H1 (cell line): ENCODE measurements around the gene PRPH2. TPM values are rescaled to one million over a fixed set of nuclear protein-coding genes. Genes with fewer than 3 reads are reported as not detected.

ENCODE experiments used
- CTCF ChIA-PET: fragments of 300-600 bp; sonication (Branson Sonifier 250); formaldehyde crosslinking; loops from one replicate; lab custom pipeline; 2021; ENCODE audit not compliant: partially characterized antibody; lab: Charles Lee
- POLR2A ChIA-PET: fragments of 300-600 bp; sonication (Branson Sonifier 250); formaldehyde crosslinking; loops from one replicate; lab custom pipeline; 2021; ENCODE audit warnings: inconsistent platforms; ENCODE audit not compliant: partially characterized antibody; lab: Charles Lee
- DNase-seq, 2 experiments: peaks; one replicate each; pipeline versions ENCODE4 v3.0.0 to v3.0.0-alpha.2; 2010 to 2022; ENCODE audit warnings: low spot score in 2 of 2, low read depth in 1 of 2, mixed read lengths in 1 of 2
- FAIRE-seq: peaks from 2 replicates; lab custom pipeline; 2011; peaks lifted over from hg19 to GRCh38; lab: Jason Lieb, UNC
- H2AFZ ChIP-seq: 2 replicates; pipeline ENCODE4 v1.8.1; 2012; ENCODE audit warnings: low read length, inconsistent platforms
- H2AK5ac ChIP-seq: 2 replicates; pipeline ENCODE4 v1.6.1; 2013; ENCODE audit warnings: low read depth, low read length
- H2BK120ac ChIP-seq: replicated peaks from 2 replicates; pipeline ENCODE3; 2013; ENCODE audit warnings: low read depth, low read length, inconsistent platforms
- H2BK12ac ChIP-seq: 2 replicates; pipeline ENCODE4 v1.6.1; 2013; ENCODE audit warnings: low read depth, low read length
- H2BK15ac ChIP-seq: 2 replicates; pipeline ENCODE4 v1.6.1; 2013; ENCODE audit warnings: low read length
- H2BK20ac ChIP-seq: 2 replicates; pipeline ENCODE4 v1.6.1; 2013; ENCODE audit warnings: low read length
- H2BK5ac ChIP-seq: 2 replicates; pipeline ENCODE4 v1.6.1; 2013; ENCODE audit warnings: low read depth, low read length
- H3K14ac ChIP-seq: 2 replicates; pipeline ENCODE4 v1.6.1; 2013; ENCODE audit warnings: inconsistent platforms; ENCODE audit not compliant: insufficient read length
- H3K18ac ChIP-seq: 2 replicates; pipeline ENCODE4 v1.6.1; 2013; ENCODE audit warnings: low read length; ENCODE audit errors: extremely low read depth
- H3K23ac ChIP-seq: 2 replicates; pipeline ENCODE4 v1.6.1; 2013; ENCODE audit warnings: inconsistent platforms; ENCODE audit not compliant: insufficient read length
- H3K23me2 ChIP-seq: 2 replicates; pipeline ENCODE4 v1.6.1; 2013; ENCODE audit warnings: low read depth, low read length
- H3K27ac ChIP-seq: 2 replicates; pipeline ENCODE4 v1.6.1; 2011; ENCODE audit warnings: low read depth, low read length, inconsistent platforms
- H3K27me3 ChIP-seq, 4 experiments: replicated peaks in 1 of 4; 1 replicate in 1 of 4; 2 replicates in 3 of 4; pipeline versions ENCODE4 v1.6.1 to v1.8.1; 2011 to 2013; ENCODE audit warnings: low read length in 3 of 4, mild to moderate bottlenecking in 3 of 4, inconsistent platforms in 2 of 4, mixed read lengths in 2 of 4, moderate library complexity in 1 of 4; ENCODE audit not compliant: control insufficient read depth in 3 of 4, insufficient read depth in 3 of 4; ENCODE audit errors: extremely low read depth in 1 of 4
- H3K36me3 ChIP-seq, 4 experiments: 2 replicates each; pipeline versions ENCODE4 v1.6.1 to v1.8.1; 2011 to 2013; ENCODE audit warnings: mild to moderate bottlenecking in 4 of 4, low read length in 3 of 4, moderate library complexity in 2 of 4, control low read depth in 1 of 4, inconsistent platforms in 1 of 4; ENCODE audit not compliant: insufficient read depth in 4 of 4, control insufficient read depth in 2 of 4
- H3K4ac ChIP-seq: replicated peaks from 2 replicates; pipeline ENCODE3; 2013; ENCODE audit warnings: low read length, low read depth, mixed read lengths, inconsistent platforms; ENCODE audit not compliant: insufficient read length
- H3K4me1 ChIP-seq, 4 experiments: replicated peaks in 1 of 4; 1 replicate in 1 of 4; 2 replicates in 3 of 4; pipeline versions ENCODE4 v1.6.1 to v1.8.1; 2011 to 2013; ENCODE audit warnings: low read length in 3 of 4, inconsistent platforms in 2 of 4, mixed read lengths in 1 of 4; ENCODE audit not compliant: insufficient read depth in 4 of 4, control insufficient read depth in 3 of 4
- H3K4me2 ChIP-seq, 2 experiments: 2 replicates each; pipeline versions ENCODE4 v1.6.1 to v1.8.1; 2011 to 2013; ENCODE audit warnings: low read depth in 2 of 2, low read length in 2 of 2, control low read depth in 1 of 2, inconsistent platforms in 1 of 2, mild to moderate bottlenecking in 1 of 2; ENCODE audit not compliant: insufficient read depth in 1 of 2
- H3K4me3 ChIP-seq, 4 experiments: fragments of 200-600, 300-600 bp in 1 of 4; sonication (generic), shearing (Covaris generic), sonication (Bioruptor Twin) in 1 of 4; 2 replicates each; pipeline versions ENCODE4 v1.5.1 to v1.8.1; 2011 to 2016; ENCODE audit warnings: low read length in 4 of 4, low read depth in 3 of 4, control low read depth in 2 of 4, inconsistent platforms in 2 of 4, mild to moderate bottlenecking in 2 of 4, mixed read lengths in 1 of 4, moderate library complexity in 1 of 4; ENCODE audit not compliant: insufficient read depth in 2 of 4; ENCODE audit errors: extremely low read depth in 1 of 4
- H3K56ac ChIP-seq: replicated peaks from 2 replicates; pipeline ENCODE3; 2013; ENCODE audit warnings: low read depth, mild to moderate bottlenecking, mixed read lengths, low read length, inconsistent platforms; ENCODE audit not compliant: insufficient read length
- H3K79me1 ChIP-seq: 2 replicates; pipeline ENCODE4 v1.6.1; 2013; ENCODE audit warnings: low read depth, low read length, control low read depth
- H3K79me2 ChIP-seq, 2 experiments: 2 replicates each; pipeline versions ENCODE4 v1.6.1 to v1.8.1; 2012 to 2013; ENCODE audit warnings: low read length in 2 of 2, mild to moderate bottlenecking in 2 of 2, inconsistent platforms in 1 of 2; ENCODE audit not compliant: insufficient read depth in 2 of 2, control insufficient read depth in 1 of 2
- H3K9ac ChIP-seq, 4 experiments: replicated peaks in 1 of 4; 1 replicate in 1 of 4; 2 replicates in 3 of 4; pipeline versions ENCODE4 v1.6.1 to v1.8.1; 2011 to 2013; ENCODE audit warnings: low read depth in 3 of 4, low read length in 3 of 4, control low read depth in 2 of 4, mild to moderate bottlenecking in 2 of 4, moderate library complexity in 2 of 4, inconsistent platforms in 1 of 4; ENCODE audit errors: extremely low read depth in 1 of 4
- H3K9me3 ChIP-seq, 2 experiments: 2 replicates each; pipeline versions ENCODE4 v1.6.1 to v1.8.1; 2012 to 2013; ENCODE audit warnings: mild to moderate bottlenecking in 2 of 2, moderate library complexity in 2 of 2, control low read depth in 1 of 2, inconsistent platforms in 1 of 2, low read depth in 1 of 2, low read length in 1 of 2, mixed read lengths in 1 of 2; ENCODE audit not compliant: insufficient read depth in 2 of 2
- H4K20me1 ChIP-seq, 2 experiments: replicated peaks in 1 of 2; 2 replicates each; pipeline versions ENCODE3 to v1.8.1; 2011 to 2013; ENCODE audit warnings: inconsistent platforms in 2 of 2, low read length in 2 of 2, mild to moderate bottlenecking in 1 of 2; ENCODE audit not compliant: insufficient read depth in 2 of 2, control insufficient read depth in 1 of 2
- H4K5ac ChIP-seq: 2 replicates; pipeline ENCODE4 v1.6.1; 2013; ENCODE audit warnings: low read length, low read depth, mixed read lengths, inconsistent platforms; ENCODE audit not compliant: insufficient read length
- H4K8ac ChIP-seq: 2 replicates; pipeline ENCODE4 v1.8.0; 2013; ENCODE audit warnings: mild to moderate bottlenecking, moderate library complexity, low read length, inconsistent platforms; ENCODE audit not compliant: insufficient read depth; ENCODE audit errors: extremely low read depth
- H4K91ac ChIP-seq: replicated peaks from 2 replicates; pipeline ENCODE3; 2013; ENCODE audit warnings: low read length, mixed read lengths, inconsistent platforms; ENCODE audit not compliant: insufficient read length
- ASH2L ChIP-seq: fragments of 200-600, 300-600 bp; sonication (generic); IDR thresholded peaks from one replicate; pipeline ENCODE4 v1.7.1; 2017; ENCODE audit warnings: low read length
- MAFK ChIP-seq: IDR thresholded peaks from 2 replicates; pipeline ENCODE4 v1.6.1; 2012; ENCODE audit warnings: low read depth, mild to moderate bottlenecking, improper control_type of control experiment, low read length
- SRF ChIP-seq: IDR thresholded peaks from 2 replicates; pipeline ENCODE4 v1.6.1; 2011; ENCODE audit warnings: mild to moderate bottlenecking, low read depth, low read length, moderate library complexity
- WGBS, 2 experiments: shearing (Covaris generic) in 1 of 2; methylation state at CpG; one replicate each; pipeline versions ENCODE4 v1.1.6 to v1.1.7; 2013 to 2015; ENCODE audit warnings: low lambda C conversion rate in 2 of 2, mixed read lengths in 2 of 2, inconsistent platforms in 1 of 2, low coverage in 1 of 2, missing lambda C conversion rate in 1 of 2; ENCODE audit not compliant: insufficient replicate concordance in 2 of 2, insufficient coverage in 1 of 2, insufficient read length in 1 of 2; ENCODE audit errors: extremely low coverage in 1 of 2, missing lambda C conversion rate in 1 of 2; 5-methylcytosine and 5-hydroxymethylcytosine counted together
- polyA plus RNA-seq, 7 experiments: library from polyadenylated mRNA; depleted of rRNA in 3 of 7; stranded (reverse) in 5 of 7; unstranded in 2 of 7; fragments of >200 nt in 5 of 7; fragments of 200-250 nt in 2 of 7; gene quantifications; 1 replicate in 5 of 7; 2 replicates in 1 of 7; 4 replicates in 1 of 7; pipeline versions ENCODE4 v1.2.1 to v1.2.3, GENCODE V29; 2011 to 2013; ENCODE audit warnings: missing spikeins in 2 of 7, mixed read lengths in 2 of 7
- total RNA-seq: library from RNA; stranded (reverse); fragmentation: NEBNext Ultra II Directional; extraction: Animal tissue kit (Norgen Biotek cat#: 25700); gene quantifications from 2 replicates; pipeline ENCODE4 v1.2.1, GENCODE V29; 2021

The PRPH2 gene
- total and polyA plus RNA-seq, 2 of the 8 experiments (the other 6 are each of a cell fraction or from before 2014, with no cell fraction given) = 0.23 to 0.65 TPM

- H3K9me3 ChIP-seq = no peaks in the 10 kb centered on the region
- TF ChIP-seq MAFK (peak; percentile 97), SRF (no peak), ASH2L (no peak)
- no peaks in the 10 kb centered on the region for H4K20me1 ChIP-seq
- no peak overlapping the region for H3K9ac ChIP-seq
- H3K27ac ChIP-seq = no peak overlapping the region
- POLR2A ChIA-PET = interaction anchor here (5.4 to 17.0 kb wide), 3 partner anchors 8 to 30 kb away, joined by 60 to 277 read pairs (median 61); partner anchors contain the start of genes BICRAL and TBCC
- H3K27me3 ChIP-seq = peaks cover 0 to 2% (median 0%) of the 10 kb centered on the region in 4 experiments; a peak in 1 of 7 replicates
- no peak overlapping the region for H2BK20ac ChIP-seq
- no peak overlapping the region for H3K4me2 ChIP-seq
- no peak overlapping the region for H2BK120ac ChIP-seq
- H3K36me3 ChIP-seq = no peaks in the 10 kb centered on the region
- H3K14ac ChIP-seq = no peak overlapping the region
- H3K18ac ChIP-seq = no peak overlapping the region; the same call in 1 of the 2 replicates
- no peaks in the 10 kb centered on the region; the same call in none of the 2 replicates for H3K79me1 ChIP-seq
- H2BK12ac ChIP-seq = no peak overlapping the region
- H3K4me1 ChIP-seq = peaks cover 1 to 19% (median 16%) of the 10 kb centered on the region in 4 experiments
- 0 out of 2 replicates have a peak overlapping the region, but pooled peaks have one; percentile 54 for H2AK5ac ChIP-seq
- 87% methylated on average over 5 of the region's 5 CpGs; no CpG with 5 or more reads in 1 of the 2 experiments for WGBS, 2 experiments
- H2BK5ac ChIP-seq = no peak overlapping the region
- H3K4me3 ChIP-seq = no peak overlapping the region
- peaks cover 0 to 11% of the 10 kb centered on the region in 2 experiments; a peak in 1 of 4 replicates for H3K79me2 ChIP-seq
- no peak overlapping the region for H4K91ac ChIP-seq
- H3K23me2 ChIP-seq = no peaks in the 10 kb centered on the region
- DNase-seq (no peak), FAIRE-seq (no peak)
- H3K4ac ChIP-seq = no peak overlapping the region
- H4K5ac ChIP-seq = no peak overlapping the region
- H3K23ac ChIP-seq = no peak overlapping the region
- H2BK15ac ChIP-seq = no peak overlapping the region
- no peak overlapping the region for H4K8ac ChIP-seq
- no peak overlapping the region for H3K56ac ChIP-seq
- H2AFZ ChIP-seq = no peak overlapping the region
- CTCF ChIA-PET = interaction anchor here (0.6 to 2.0 kb wide), 2 partner anchors 29 to 30 kb away, joined by 5 to 7 read pairs; no protein-coding TSS in a partner anchor
These were observed 32.4 kb upstream of the PRPH2 start for GRCh38 chr6:42754759-42755158.
